ENCODE results near the gene PIP5K1C. TPM values are rescaled to one million over a fixed set of nuclear protein-coding genes. Genes with fewer than 3 reads are reported as not detected.

PIP5K1C gene
- total and polyA plus RNA-seq, 9 of the 15 experiments (the other 6 are each of a cell fraction or from before 2014, with no cell fraction given) = 0.38 to 22.1 (median 4.1) TPM

GRCh38 chr19:3634496-3635045, 65.7 kb downstream of the PIP5K1C start:
- no peak overlapping the region for H3K4me2 ChIP-seq (ENCODE audit: insufficient read depth, low read length)
- no peak overlapping the region for H3K27ac ChIP-seq (ENCODE audit: extremely low read depth, low read depth, low read length)
- in situ Hi-C loops (cut with MboI) (no loop called here), intact Hi-C loops (cut with micrococcal nuclease) (no loop called here)
- peaks cover 39% of the 10 kb centered on the region; the same call in 1 of the 3 replicates for H3K36me3 ChIP-seq (ENCODE audit: control insufficient read depth, insufficient read depth, low read length)
- H4K20me1 ChIP-seq (replicated peaks; ENCODE audit: control insufficient read depth, insufficient read depth, low read length) = no peaks in the 10 kb centered on the region
- H2AFZ ChIP-seq (ENCODE audit: low read depth, low read length) = no peak overlapping the region
- no peak for FAIRE-seq
- no peak overlapping the region for H3K4me3 ChIP-seq
- no TSS peak for BruUV-seq (replicated peaks)
- TF ChIP-seq CBX1 (IDR thresholded peaks at IDR 0.05; ENCODE audit: low read depth) (no peak), KDM4B (IDR thresholded peaks at IDR 0.05; ENCODE audit: borderline replicate concordance in 2 of 2, low read depth in 1 of 2) (no peak), POLR2G (IDR thresholded peaks at IDR 0.05; ENCODE audit: low read depth, low read length) (peak; percentile 23), MCM3 (IDR thresholded peaks at IDR 0.05) (no peak), HEY1 (CRISPR knock-in tag; IDR thresholded peaks at IDR 0.05; ENCODE audit: borderline replicate concordance) (no peak)
- no peaks in the 10 kb centered on the region for H3K9me3 ChIP-seq (replicated peaks; ENCODE audit: control insufficient read depth, insufficient read depth, low read depth, low read length)
- ATAC-seq = no peak
- no peak for DNase-seq (ENCODE audit: extremely low read depth in 1 of 4, low spot score in 3 of 4)
- CTCF ChIA-PET (ENCODE audit: low intra/inter-chr PET ratio) = no interaction called here
- 97% methylated on average over 14 of the region's 19 CpGs for WGBS (ENCODE audit: insufficient coverage, low coverage, missing lambda C conversion rate)
- peak overlapping the region in 1 of 2 experiments; percentile 76; a peak in 2 of 4 replicates for H3K9ac ChIP-seq (ENCODE audit: insufficient read depth in 1 of 2, low read depth in 2 of 2, low read length in 2 of 2)
- H3K27me3 ChIP-seq (ENCODE audit: control insufficient read depth in 2 of 2, insufficient read depth in 2 of 2, low read length in 2 of 2) = no peaks in the 10 kb centered on the region
- POLR2A ChIA-PET = no interaction called here
- H3K4me1 ChIP-seq (replicated peaks in 1 of 2; ENCODE audit: control insufficient read depth in 2 of 2, insufficient read depth in 2 of 2, low read length in 2 of 2) = peaks cover 0 to 60% of the 10 kb centered on the region in 2 experiments; a peak in 2 of 5 replicates
- peaks cover under 1% of the 10 kb centered on the region for H3K9me1 ChIP-seq (ENCODE audit: control insufficient read depth, insufficient read depth, low read length)
- H3K79me2 ChIP-seq (ENCODE audit: control insufficient read depth, insufficient read depth, low read length) = no peaks in the 10 kb centered on the region

GRCh38 chr19:3633559-3633988, 66.7 kb downstream of the PIP5K1C start:
- no peak overlapping the region for H3K4me2 ChIP-seq (ENCODE audit: insufficient read depth, low read length)
- DNase-seq (ENCODE audit: extremely low read depth in 1 of 4, low spot score in 3 of 4) = no peak
- H3K27me3 ChIP-seq (ENCODE audit: control insufficient read depth in 2 of 2, insufficient read depth in 2 of 2, low read length in 2 of 2) = no peaks in the 10 kb centered on the region
- CTCF ChIA-PET (ENCODE audit: low intra/inter-chr PET ratio) = no interaction called here
- FAIRE-seq = no peak
- WGBS (ENCODE audit: insufficient coverage, low coverage, missing lambda C conversion rate) = 84% methylated on average over 10 of the region's 22 CpGs
- no peaks in the 10 kb centered on the region for H3K9me3 ChIP-seq (replicated peaks; ENCODE audit: control insufficient read depth, insufficient read depth, low read depth, low read length)
- no peak for TF ChIP-seq ZNF561 (CRISPR knock-in tag; conservative IDR thresholded peaks at IDR 0.05)
- no peak for TF ChIP-seq SMAD2 (IDR thresholded peaks at IDR 0.05; ENCODE audit: low read depth, low read length)
- no peaks in the 10 kb centered on the region for H3K9me1 ChIP-seq (ENCODE audit: control insufficient read depth, insufficient read depth, low read length)
- no peak overlapping the region for H2AFZ ChIP-seq (ENCODE audit: low read depth, low read length)
- POLR2A ChIA-PET = interaction anchor here (0.6 kb wide), 1 partner anchor 106 kb away, joined by 3 read pairs; no protein-coding TSS in a partner anchor
- in situ Hi-C loops (cut with MboI) = no loop called here
- H3K4me1 ChIP-seq (replicated peaks in 1 of 2; ENCODE audit: control insufficient read depth in 2 of 2, insufficient read depth in 2 of 2, low read length in 2 of 2) = peaks cover 0 to 54% of the 10 kb centered on the region in 2 experiments; a peak in 2 of 5 replicates
- BruUV-seq (replicated peaks) = no TSS peak
- no peaks in the 10 kb centered on the region for H4K20me1 ChIP-seq (replicated peaks; ENCODE audit: control insufficient read depth, insufficient read depth, low read length)
- no peak overlapping the region for H3K27ac ChIP-seq (ENCODE audit: extremely low read depth, low read depth, low read length)
- H3K36me3 ChIP-seq (ENCODE audit: control insufficient read depth, insufficient read depth, low read length) = peaks cover 29% of the 10 kb centered on the region; the same call in 1 of the 3 replicates
- H3K79me2 ChIP-seq (ENCODE audit: control insufficient read depth, insufficient read depth, low read length) = no peaks in the 10 kb centered on the region
- no peak overlapping the region for H3K9ac ChIP-seq (ENCODE audit: insufficient read depth in 1 of 2, low read depth in 2 of 2, low read length in 2 of 2)
- H3K4me3 ChIP-seq = no peak overlapping the region
- ATAC-seq = no peak
- intact Hi-C loops (cut with micrococcal nuclease) = no loop called here
